ENCODE results near the gene TECRL. TPM values are rescaled to one million over a fixed set of nuclear protein-coding genes. Genes with fewer than 3 reads are reported as not detected.

TECRL gene
- total RNA-seq, 1 experiment from 2014 or later = not detected

DNA sequence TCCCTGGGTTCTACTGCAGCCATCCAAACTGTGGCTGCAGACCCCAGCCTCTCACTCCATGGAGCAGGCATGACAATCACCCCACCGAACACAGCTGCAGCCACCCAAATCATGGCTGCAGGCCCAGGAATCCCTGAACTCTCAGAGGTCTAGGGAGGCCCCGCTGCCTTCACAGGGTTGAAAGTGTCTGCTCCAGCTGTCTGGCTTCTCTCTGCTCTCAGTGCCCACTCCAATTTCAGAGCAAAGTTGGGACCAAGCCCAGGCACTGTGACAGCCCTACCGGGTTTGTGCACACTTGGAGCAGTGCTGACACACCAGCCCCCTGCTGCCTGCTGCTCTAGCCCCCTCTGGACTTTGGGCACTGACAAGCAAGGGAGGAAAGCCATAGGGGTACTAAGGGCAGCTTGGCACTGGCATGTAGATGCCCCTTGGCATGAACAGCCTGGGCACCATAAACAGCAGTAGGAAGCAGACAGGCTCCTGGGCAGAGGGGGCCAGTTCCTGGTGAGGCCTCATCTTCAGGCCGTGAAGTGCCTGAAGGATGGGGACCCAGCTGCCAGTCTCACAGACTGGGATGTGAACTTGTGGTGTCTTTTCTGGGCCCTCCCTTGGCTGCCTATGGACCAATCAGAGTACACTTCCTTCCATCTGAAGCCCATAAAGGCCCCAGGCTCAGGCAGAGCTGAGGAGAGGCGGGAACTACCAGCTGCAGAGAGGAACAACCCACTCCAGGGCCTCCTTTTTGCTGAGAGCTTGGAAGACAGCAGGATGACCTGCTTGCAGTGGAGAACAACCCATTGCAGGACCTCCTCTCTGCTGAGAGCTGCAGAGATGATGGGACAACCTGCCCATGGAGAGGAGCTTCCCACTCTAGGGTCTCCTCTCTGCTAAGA is 68.8 kb downstream of the TECRL start:
- intact Hi-C loops (cut with micrococcal nuclease; ENCODE audit: unreplicated experiment) = no loop called here
- TF ChIP-seq, protein P1, sequence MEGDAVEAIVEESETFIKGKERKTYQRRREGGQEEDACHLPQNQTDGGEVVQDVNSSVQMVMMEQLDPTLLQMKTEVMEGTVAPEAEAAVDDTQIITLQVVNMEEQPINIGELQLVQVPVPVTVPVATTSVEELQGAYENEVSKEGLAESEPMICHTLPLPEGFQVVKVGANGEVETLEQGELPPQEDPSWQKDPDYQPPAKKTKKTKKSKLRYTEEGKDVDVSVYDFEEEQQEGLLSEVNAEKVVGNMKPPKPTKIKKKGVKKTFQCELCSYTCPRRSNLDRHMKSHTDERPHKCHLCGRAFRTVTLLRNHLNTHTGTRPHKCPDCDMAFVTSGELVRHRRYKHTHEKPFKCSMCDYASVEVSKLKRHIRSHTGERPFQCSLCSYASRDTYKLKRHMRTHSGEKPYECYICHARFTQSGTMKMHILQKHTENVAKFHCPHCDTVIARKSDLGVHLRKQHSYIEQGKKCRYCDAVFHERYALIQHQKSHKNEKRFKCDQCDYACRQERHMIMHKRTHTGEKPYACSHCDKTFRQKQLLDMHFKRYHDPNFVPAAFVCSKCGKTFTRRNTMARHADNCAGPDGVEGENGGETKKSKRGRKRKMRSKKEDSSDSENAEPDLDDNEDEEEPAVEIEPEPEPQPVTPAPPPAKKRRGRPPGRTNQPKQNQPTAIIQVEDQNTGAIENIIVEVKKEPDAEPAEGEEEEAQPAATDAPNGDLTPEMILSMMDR (conservative IDR thresholded peaks at IDR 0.05) = no peak
- TF ChIP-seq EZH2 (IDR thresholded peaks at IDR 0.05; ENCODE audit: low read depth) = no peak
- Histone ChIP-seq H3K4me3 (no peak overlapping the region), H3K27ac (no peak overlapping the region), H3K9me3 (ENCODE audit: insufficient read depth, low read depth) (no peaks in the 10 kb centered on the region), H3K79me2 (ENCODE audit: low read depth) (no peaks in the 10 kb centered on the region), H3K9me2 (ENCODE audit: insufficient read depth) (no peaks in the 10 kb centered on the region), H3K4me2 (no peak overlapping the region), H3K4me1 (replicated peaks; ENCODE audit: insufficient read depth) (no peaks in the 10 kb centered on the region), H3F3A (ENCODE audit: insufficient read depth, low read depth) (no peaks in the 10 kb centered on the region), H2AFZ (no peak overlapping the region), H3K27me3 (ENCODE audit: insufficient read depth, low read depth) (no peaks in the 10 kb centered on the region), H4K20me1 (ENCODE audit: insufficient read depth) (no peaks in the 10 kb centered on the region), H3K36me3 (ENCODE audit: low read depth) (no peaks in the 10 kb centered on the region)
- CTCF ChIA-PET = no interaction called here
- no peak for DNase-seq
- BruUV-seq (replicated peaks) = no TSS peak
- POLR2A ChIA-PET (ENCODE audit: unreplicated experiment) = no interaction called here

DNA sequence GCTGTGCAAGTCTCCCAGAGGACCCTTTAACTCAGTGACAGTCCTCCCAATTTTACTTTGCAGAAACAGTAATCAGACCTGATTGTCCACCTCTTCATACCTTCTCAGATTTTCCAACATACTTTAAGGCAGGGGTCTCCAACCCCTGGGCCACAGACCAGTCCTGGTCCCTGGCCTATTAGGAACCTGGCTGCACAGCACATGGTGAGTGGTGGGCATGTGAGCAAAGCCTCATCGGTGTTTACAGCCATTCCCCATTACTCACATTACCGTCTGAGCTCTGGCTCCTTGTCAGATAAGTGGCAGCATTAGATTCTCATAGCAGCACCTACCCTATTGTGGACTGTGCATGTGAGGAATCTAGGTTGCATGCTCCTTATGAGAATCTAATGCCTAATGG is 74.3 kb downstream of the TECRL start:
- ChIA-PET CTCF (no interaction called here), POLR2A (ENCODE audit: unreplicated experiment) (no interaction called here)
- Histone ChIP-seq H3K79me2 (ENCODE audit: low read depth) (no peaks in the 10 kb centered on the region), H3K36me3 (ENCODE audit: low read depth) (no peaks in the 10 kb centered on the region), H2AFZ (no peak overlapping the region), H3F3A (ENCODE audit: insufficient read depth, low read depth) (no peaks in the 10 kb centered on the region), H4K20me1 (ENCODE audit: insufficient read depth) (no peaks in the 10 kb centered on the region), H3K4me1 (replicated peaks; ENCODE audit: insufficient read depth) (no peaks in the 10 kb centered on the region), H3K9me3 (ENCODE audit: insufficient read depth, low read depth) (no peaks in the 10 kb centered on the region), H3K9me2 (ENCODE audit: insufficient read depth) (no peaks in the 10 kb centered on the region; the same call in 1 of the 2 replicates), H3K4me3 (no peak overlapping the region), H3K4me2 (no peak overlapping the region), H3K27me3 (ENCODE audit: insufficient read depth, low read depth) (no peaks in the 10 kb centered on the region), H3K27ac (no peak overlapping the region)
- no TSS peak for BruUV-seq (replicated peaks)
- DNase-seq = no peak
- intact Hi-C loops (cut with micrococcal nuclease; ENCODE audit: unreplicated experiment) = no loop called here
- no peak for TF ChIP-seq EZH2 (IDR thresholded peaks at IDR 0.05; ENCODE audit: low read depth)
- TF ChIP-seq, protein P1 (conservative IDR thresholded peaks at IDR 0.05) = no peak

GRCh38 chr4:64330143-64330542 is 79.1 kb downstream of the TECRL start:
- intact Hi-C loops (cut with micrococcal nuclease; ENCODE audit: unreplicated experiment) = no loop called here
- Histone ChIP-seq H3K27me3 (ENCODE audit: insufficient read depth, low read depth) (no peaks in the 10 kb centered on the region), H3K79me2 (ENCODE audit: low read depth) (no peaks in the 10 kb centered on the region), H3K4me1 (replicated peaks; ENCODE audit: insufficient read depth) (no peaks in the 10 kb centered on the region), H2AFZ (no peak overlapping the region), H3K4me3 (no peak overlapping the region), H3K4me2 (no peak overlapping the region), H3K36me3 (ENCODE audit: low read depth) (no peaks in the 10 kb centered on the region), H3K9me2 (ENCODE audit: insufficient read depth) (no peaks in the 10 kb centered on the region; the same call in 1 of the 2 replicates), H3F3A (ENCODE audit: insufficient read depth, low read depth) (no peaks in the 10 kb centered on the region), H3K9me3 (ENCODE audit: insufficient read depth, low read depth) (no peaks in the 10 kb centered on the region), H4K20me1 (ENCODE audit: insufficient read depth) (no peaks in the 10 kb centered on the region), H3K27ac (no peak overlapping the region)
- ChIA-PET CTCF (no interaction called here), POLR2A (ENCODE audit: unreplicated experiment) (no interaction called here)
- TF ChIP-seq, protein P1 (conservative IDR thresholded peaks at IDR 0.05) = no peak
- TF ChIP-seq EZH2 (IDR thresholded peaks at IDR 0.05; ENCODE audit: low read depth) = no peak
- no peak for DNase-seq
- no TSS peak for BruUV-seq (replicated peaks)
